ENCODE data around the gene FAM131C.
"Not testable (repeated sequence)": the region's sequence is repeated elsewhere in the genome, so short reads cannot be mapped to it uniquely, and the experiment has no call there.

Gene FAM131C

DNA sequence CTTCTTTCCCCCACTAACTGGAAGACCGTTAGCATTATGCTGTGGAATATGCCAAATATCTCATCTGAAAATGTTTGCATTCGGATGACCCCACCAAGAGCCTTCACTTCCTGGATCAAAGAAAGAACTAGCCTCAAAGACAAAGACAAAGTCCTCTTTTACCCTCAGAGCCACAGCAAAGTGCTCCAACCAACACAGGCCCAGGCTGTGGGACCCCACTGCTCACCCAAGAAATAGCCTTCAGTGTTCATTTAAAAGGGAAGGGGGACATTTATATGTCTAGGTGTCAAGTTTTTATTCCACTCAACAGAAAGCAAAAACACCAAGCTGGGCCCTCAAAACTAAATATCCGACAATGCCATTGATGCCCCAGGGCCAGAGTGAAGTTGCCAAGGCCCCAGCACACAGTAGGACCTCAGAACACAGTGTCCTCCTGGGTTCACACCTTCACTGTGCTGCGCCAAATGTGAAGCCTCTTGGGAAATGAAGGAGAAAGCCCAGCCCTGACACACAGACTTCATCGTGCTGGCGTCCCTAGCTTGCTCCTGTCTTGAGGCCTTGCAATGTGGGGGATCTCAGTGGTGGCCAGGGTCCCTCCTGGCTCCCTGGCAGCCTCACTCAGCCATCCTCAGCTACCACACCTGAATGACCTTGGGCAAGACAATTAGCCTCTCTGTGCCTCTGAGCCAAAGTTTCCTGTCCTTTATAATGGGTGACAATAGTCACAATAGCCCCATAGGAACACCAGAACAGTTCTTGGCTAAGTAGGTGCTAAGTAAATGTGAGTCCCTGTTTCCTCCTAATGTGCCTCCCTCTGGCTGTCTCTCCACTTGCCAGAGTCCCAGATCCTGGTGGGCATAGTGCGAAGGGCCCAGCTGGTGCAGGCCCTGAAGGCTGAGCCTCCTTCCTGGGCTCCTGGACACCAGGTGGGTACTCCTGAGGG lies 18.6 kb downstream of the FAM131C start:
- no peak for FAIRE-seq

DNA sequence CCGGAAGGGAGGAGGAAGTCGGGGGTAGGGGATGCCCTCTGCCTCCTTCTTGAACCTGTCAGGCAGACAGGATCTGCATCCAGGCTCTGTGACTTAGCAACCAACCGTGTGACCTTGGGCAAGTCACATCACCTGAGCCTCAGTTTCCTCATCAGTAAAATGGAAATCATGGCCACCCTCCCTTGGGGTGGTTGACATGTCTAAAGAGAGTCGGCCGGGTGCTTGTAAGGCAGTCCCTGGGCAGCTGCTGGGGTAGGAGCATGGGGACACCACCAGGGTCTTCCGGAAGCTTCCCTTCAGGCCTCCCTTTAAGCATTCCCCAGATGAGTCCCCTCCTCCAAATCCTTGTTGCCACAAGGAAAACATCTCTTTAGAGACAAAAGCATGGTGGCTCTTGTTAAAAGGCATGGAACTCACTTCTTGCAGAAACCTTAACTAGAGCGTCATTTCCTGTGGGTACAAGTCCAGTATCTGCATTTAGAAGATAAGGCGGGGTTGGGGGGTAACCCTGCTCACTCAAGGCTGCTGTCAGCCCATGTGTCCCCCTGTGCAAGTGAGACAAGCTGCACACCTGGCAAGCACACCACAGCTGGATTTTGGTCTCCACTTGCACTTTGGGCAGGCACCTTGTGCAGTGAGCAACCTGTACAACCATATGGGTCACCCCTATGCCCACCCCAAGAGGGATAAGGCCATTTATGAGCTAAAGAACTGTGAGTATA lies 19.5 kb downstream of the FAM131C start:
- TF ChIP-seq SPI1 (IDR thresholded peaks at IDR 0.05; ENCODE audit: low read depth, low read length) (no peak), POLR2AphosphoS5 (IDR thresholded peaks at IDR 0.05; ENCODE audit: low read depth, low read length) (no peak), POU2F2 (IDR thresholded peaks at IDR 0.05; ENCODE audit: low read depth, low read length) (no peak), POLR2A (IDR thresholded peaks at IDR 0.05; ENCODE audit: low read depth, low read length) (no peak), TAF1 (IDR thresholded peaks at IDR 0.05; ENCODE audit: low read depth, low read length) (no peak), PAX5 (IDR thresholded peaks at IDR 0.05; ENCODE audit: insufficient read depth, low read length, severe bottlenecking) (no peak)
- DNase-seq (ENCODE audit: insufficient read length, low spot score) = no peak
- FAIRE-seq = no peak

More for the DNA sequence above, 18.6 kb downstream of the FAM131C start:
- no peak for TF ChIP-seq TAF1 (IDR thresholded peaks at IDR 0.05; ENCODE audit: low read depth, low read length)
- TF ChIP-seq SPI1 (IDR thresholded peaks at IDR 0.05; ENCODE audit: low read depth, low read length) = no peak
- TF ChIP-seq POU2F2 (IDR thresholded peaks at IDR 0.05; ENCODE audit: low read depth, low read length) = no peak
- no peak for TF ChIP-seq POLR2AphosphoS5 (IDR thresholded peaks at IDR 0.05; ENCODE audit: low read depth, low read length)
- no peak for TF ChIP-seq PAX5 (IDR thresholded peaks at IDR 0.05; ENCODE audit: insufficient read depth, low read length, severe bottlenecking)
- no peak for TF ChIP-seq POLR2A (IDR thresholded peaks at IDR 0.05; ENCODE audit: low read depth, low read length)
- no peak for DNase-seq (ENCODE audit: insufficient read length, low spot score)

- FAIRE-seq; DNase-seq (ENCODE audit: insufficient read length, low spot score): not testable (repeated sequence)
These were observed 21.5 kb downstream of the FAM131C start for GRCh38 chr1:16051949-16052348.

DNA sequence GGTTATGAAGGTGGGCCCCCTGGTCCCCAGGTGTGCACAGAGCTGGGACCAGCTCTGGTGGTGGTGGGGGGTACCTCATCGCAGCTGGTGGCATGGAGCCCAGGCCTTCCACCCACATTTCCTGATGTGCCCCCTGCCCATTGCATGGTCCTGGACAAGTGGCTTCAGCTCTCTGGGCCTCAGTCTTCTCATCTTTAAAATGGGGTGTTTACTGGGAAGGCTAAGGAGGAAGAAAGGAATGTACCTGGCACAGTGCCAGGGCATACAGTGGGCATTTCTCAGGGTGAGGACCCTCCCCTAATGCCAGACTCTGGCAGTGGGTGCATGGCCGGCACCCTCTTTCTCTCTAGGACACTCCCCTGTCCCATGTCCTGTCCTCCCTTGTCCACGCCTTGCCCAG lies 22.4 kb downstream of the FAM131C start:
- TF ChIP-seq PAX5 (IDR thresholded peaks at IDR 0.05; ENCODE audit: insufficient read depth, low read length, severe bottlenecking) (no peak), POU2F2 (IDR thresholded peaks at IDR 0.05; ENCODE audit: low read depth, low read length) (no peak), POLR2A (IDR thresholded peaks at IDR 0.05; ENCODE audit: low read depth, low read length) (no peak), TAF1 (IDR thresholded peaks at IDR 0.05; ENCODE audit: low read depth, low read length) (no peak), SPI1 (IDR thresholded peaks at IDR 0.05; ENCODE audit: low read depth, low read length) (no peak), POLR2AphosphoS5 (IDR thresholded peaks at IDR 0.05; ENCODE audit: low read depth, low read length) (no peak)
- FAIRE-seq (no peak), DNase-seq (ENCODE audit: insufficient read length, low spot score) (no peak)

DNA sequence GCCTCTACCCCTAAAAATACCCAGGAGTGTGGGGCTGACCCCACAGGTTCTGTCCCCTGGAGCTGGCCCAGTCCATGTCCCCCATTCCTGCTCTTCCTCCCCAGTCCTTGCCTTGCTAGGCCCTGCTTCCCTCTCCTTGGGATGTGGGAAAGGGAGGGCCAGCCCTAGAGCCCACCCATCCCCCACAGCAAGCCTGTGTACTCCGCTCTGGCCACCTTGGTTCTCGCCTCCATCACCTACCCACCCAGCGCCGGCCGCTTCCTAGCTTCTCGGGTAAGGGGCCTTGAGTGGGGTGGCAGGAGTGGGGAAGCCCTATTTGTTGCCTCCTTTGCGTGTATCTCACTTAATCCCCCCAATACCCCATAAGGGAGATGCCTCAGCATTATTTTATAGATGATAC lies 23.1 kb downstream of the FAM131C start:
- FAIRE-seq = no peak
- TF ChIP-seq PAX5 (IDR thresholded peaks at IDR 0.05; ENCODE audit: insufficient read depth, low read length, severe bottlenecking) (no peak), POU2F2 (IDR thresholded peaks at IDR 0.05; ENCODE audit: low read depth, low read length) (no peak), TAF1 (IDR thresholded peaks at IDR 0.05; ENCODE audit: low read depth, low read length) (no peak), SPI1 (IDR thresholded peaks at IDR 0.05; ENCODE audit: low read depth, low read length) (no peak), POLR2A (IDR thresholded peaks at IDR 0.05; ENCODE audit: low read depth, low read length) (no peak), POLR2AphosphoS5 (IDR thresholded peaks at IDR 0.05; ENCODE audit: low read depth, low read length) (no peak)
- no peak for DNase-seq (ENCODE audit: insufficient read length, low spot score)

GRCh38 chr1:16048573-16049189 lies 24.8 kb downstream of the FAM131C start:
- no peak for TF ChIP-seq PAX5 (IDR thresholded peaks at IDR 0.05; ENCODE audit: insufficient read depth, low read length, severe bottlenecking)
- TF ChIP-seq SPI1 (IDR thresholded peaks at IDR 0.05; ENCODE audit: low read depth, low read length) = no peak
- no peak for TF ChIP-seq POU2F2 (IDR thresholded peaks at IDR 0.05; ENCODE audit: low read depth, low read length)
- TF ChIP-seq POLR2A (IDR thresholded peaks at IDR 0.05; ENCODE audit: low read depth, low read length) = no peak
- TF ChIP-seq TAF1 (IDR thresholded peaks at IDR 0.05; ENCODE audit: low read depth, low read length) = no peak
- TF ChIP-seq POLR2AphosphoS5 (IDR thresholded peaks at IDR 0.05; ENCODE audit: low read depth, low read length) = no peak
- no peak for DNase-seq (ENCODE audit: insufficient read length, low spot score)
- FAIRE-seq = no peak

- no peak for TF ChIP-seq POU2F2 (IDR thresholded peaks at IDR 0.05; ENCODE audit: low read depth, low read length)
- no peak for TF ChIP-seq SPI1 (IDR thresholded peaks at IDR 0.05; ENCODE audit: low read depth, low read length)
- no peak for TF ChIP-seq POLR2A (IDR thresholded peaks at IDR 0.05; ENCODE audit: low read depth, low read length)
- no peak for TF ChIP-seq TAF1 (IDR thresholded peaks at IDR 0.05; ENCODE audit: low read depth, low read length)
- no peak for TF ChIP-seq POLR2AphosphoS5 (IDR thresholded peaks at IDR 0.05; ENCODE audit: low read depth, low read length)
- no peak for TF ChIP-seq PAX5 (IDR thresholded peaks at IDR 0.05; ENCODE audit: insufficient read depth, low read length, severe bottlenecking)
- FAIRE-seq = no peak
- no peak for DNase-seq (ENCODE audit: insufficient read length, low spot score)
These were observed 25.5 kb downstream of the FAM131C start for GRCh38 chr1:16047791-16048475.

- DNase-seq (ENCODE audit: insufficient read length, low spot score) = no peak
- TF ChIP-seq PAX5 (IDR thresholded peaks at IDR 0.05; ENCODE audit: insufficient read depth, low read length, severe bottlenecking) (no peak), POLR2AphosphoS5 (IDR thresholded peaks at IDR 0.05; ENCODE audit: low read depth, low read length) (no peak), POLR2A (IDR thresholded peaks at IDR 0.05; ENCODE audit: low read depth, low read length) (no peak), TAF1 (IDR thresholded peaks at IDR 0.05; ENCODE audit: low read depth, low read length) (no peak), SPI1 (IDR thresholded peaks at IDR 0.05; ENCODE audit: low read depth, low read length) (no peak), POU2F2 (IDR thresholded peaks at IDR 0.05; ENCODE audit: low read depth, low read length) (no peak)
These were observed 26.6 kb downstream of the FAM131C start for GRCh38 chr1:16046842-16047241.

More at GRCh38 chr1:16046842-16047241, 26.6 kb downstream of the FAM131C start:
- no peak for FAIRE-seq

All from GM12891 (cell line).